GM18507 (cell line): Measurements from ENCODE around the gene PCDHGC4.

Experiments used
- DNase-seq: peaks from one replicate; pipeline ENCODE4 v3.0.0; 2011; ENCODE audit warnings: low read depth; ENCODE audit not compliant: insufficient read length; ENCODE audit errors: extremely low spot score
- FAIRE-seq: peaks from 2 replicates; lab custom pipeline; 2011; peaks lifted over from hg19 to GRCh38; lab: Jason Lieb, UNC

Gene PCDHGC4

GRCh38 chr5:141484641-141485311, at the start of gene PCDHGC4:
Gene PCDHGC4 (plus strand): TSS chr5:141485030. CDS start chr5:141485174, 144 bp downstream.
- no peak for DNase-seq
- no peak for FAIRE-seq

- DNase-seq = no peak
- FAIRE-seq = no peak
Measured at GRCh38 chr5:141437221-141437620, 47.6 kb upstream of the PCDHGC4 start.

- FAIRE-seq (no peak), DNase-seq (no peak)
Measured at GRCh38 chr5:141439411-141440141, 45.3 kb upstream of the PCDHGC4 start.

- DNase-seq (no peak), FAIRE-seq (no peak)
Measured at GRCh38 chr5:141440341-141440740, 44.5 kb upstream of the PCDHGC4 start.

GRCh38 chr5:141441571-141442170, 43.2 kb upstream of the PCDHGC4 start:
- no peak for FAIRE-seq
- no peak for DNase-seq

- DNase-seq (no peak), FAIRE-seq (no peak)
Measured at GRCh38 chr5:141465351-141465750, 19.5 kb upstream of the PCDHGC4 start.

- FAIRE-seq (peak; percentile 82), DNase-seq (peak; percentile 67)
Measured at GRCh38 chr5:141475625-141476131, 9.2 kb upstream of the PCDHGC4 start, which contains the start of gene PCDHGC3. Gene PCDHGC3 (plus strand): TSS chr5:141475966. CDS start chr5:141476117, 151 bp downstream.

GRCh38 chr5:141476132-141476911, 8.5 kb upstream of the PCDHGC4 start:
- DNase-seq (no peak), FAIRE-seq (peak; percentile 48)

- no peak for FAIRE-seq
- no peak for DNase-seq
Measured at GRCh38 chr5:141477044-141477575, 7.7 kb upstream of the PCDHGC4 start.

GRCh38 chr5:141477815-141478214, 7.0 kb upstream of the PCDHGC4 start:
- DNase-seq (no peak), FAIRE-seq (no peak)

- DNase-seq = no peak
- no peak for FAIRE-seq
Measured at GRCh38 chr5:141478321-141478945, 6.4 kb upstream of the PCDHGC4 start.

- DNase-seq (no peak), FAIRE-seq (no peak)
Measured at GRCh38 chr5:141479776-141480175, 5.1 kb upstream of the PCDHGC4 start.

GRCh38 chr5:141483902-141484301, 928 bp upstream of the PCDHGC4 start:
- DNase-seq = no peak
- FAIRE-seq = no peak

- FAIRE-seq (no peak), DNase-seq (no peak)
Measured at GRCh38 chr5:141484310-141484640, 555 bp upstream of the PCDHGC4 start.

GRCh38 chr5:141485321-141486055, 658 bp downstream of the PCDHGC4 start:
- FAIRE-seq (no peak), DNase-seq (no peak)

GRCh38 chr5:141486091-141486490, 1.3 kb downstream of the PCDHGC4 start:
- no peak for FAIRE-seq

GRCh38 chr5:141487131-141487530, 2.3 kb downstream of the PCDHGC4 start:
- FAIRE-seq (no peak), DNase-seq (no peak)

More at GRCh38 chr5:141486091-141486490, 1.3 kb downstream of the PCDHGC4 start:
- DNase-seq = no peak
